ENCODE measurements around the gene CALCOCO2. TPM values are rescaled to one million over a fixed set of nuclear protein-coding genes. Genes with fewer than 3 reads are reported as not detected.

CALCOCO2 gene
- total and polyA plus RNA-seq, 10 of the 15 experiments (the other 5 are each of a cell fraction or from before 2014, with no cell fraction given): 20.2 to 138 (median 53.1) TPM

DNA sequence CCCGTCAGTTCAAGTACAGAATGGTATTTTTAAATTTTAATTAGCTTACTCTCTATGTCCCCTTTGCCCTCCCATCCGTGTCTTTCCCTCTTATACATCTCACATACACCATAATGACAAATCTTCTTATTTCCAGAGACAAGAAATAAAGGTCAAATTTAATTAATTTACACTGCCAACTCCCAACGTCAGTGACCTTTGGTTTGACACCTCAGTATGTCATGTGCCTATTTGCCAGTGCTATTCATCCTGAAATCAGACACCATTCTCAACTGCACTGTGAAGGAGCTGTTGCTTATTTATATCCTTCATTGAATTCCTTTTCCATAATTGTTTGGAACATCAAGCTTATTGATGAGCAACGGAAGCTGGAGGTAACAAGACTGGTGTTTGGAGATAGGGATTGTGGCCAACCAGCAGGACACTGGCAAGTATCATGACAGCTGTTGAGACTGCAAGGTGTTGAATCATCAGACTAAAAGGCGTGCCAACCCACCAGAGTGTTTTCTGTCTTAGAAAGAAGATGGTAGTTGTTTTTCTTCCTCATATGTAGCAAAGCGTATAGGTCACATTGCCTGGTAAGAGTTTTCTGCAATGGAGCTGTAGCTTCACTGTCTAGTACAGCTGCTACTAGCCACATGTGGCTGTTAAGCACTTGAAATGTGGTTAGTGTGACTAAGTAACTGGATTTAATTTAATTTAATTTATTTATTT is 12.5 kb downstream of the CALCOCO2 start (continued):
- TF ChIP-seq, protein P1, sequence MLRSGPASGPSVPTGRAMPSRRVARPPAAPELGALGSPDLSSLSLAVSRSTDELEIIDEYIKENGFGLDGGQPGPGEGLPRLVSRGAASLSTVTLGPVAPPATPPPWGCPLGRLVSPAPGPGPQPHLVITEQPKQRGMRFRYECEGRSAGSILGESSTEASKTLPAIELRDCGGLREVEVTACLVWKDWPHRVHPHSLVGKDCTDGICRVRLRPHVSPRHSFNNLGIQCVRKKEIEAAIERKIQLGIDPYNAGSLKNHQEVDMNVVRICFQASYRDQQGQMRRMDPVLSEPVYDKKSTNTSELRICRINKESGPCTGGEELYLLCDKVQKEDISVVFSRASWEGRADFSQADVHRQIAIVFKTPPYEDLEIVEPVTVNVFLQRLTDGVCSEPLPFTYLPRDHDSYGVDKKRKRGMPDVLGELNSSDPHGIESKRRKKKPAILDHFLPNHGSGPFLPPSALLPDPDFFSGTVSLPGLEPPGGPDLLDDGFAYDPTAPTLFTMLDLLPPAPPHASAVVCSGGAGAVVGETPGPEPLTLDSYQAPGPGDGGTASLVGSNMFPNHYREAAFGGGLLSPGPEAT (IDR thresholded peaks at IDR 0.05; ENCODE audit: low read depth): no peak
- no peak for TF ChIP-seq BACH1 (IDR thresholded peaks at IDR 0.05; ENCODE audit: borderline replicate concordance)
- TF ChIP-seq POLR2AphosphoS2 (IDR thresholded peaks at IDR 0.05; ENCODE audit: low read depth, low read length): no peak
- TF ChIP-seq YY1 (IDR thresholded peaks at IDR 0.05; ENCODE audit: low read depth, low read length): no peak
- TF ChIP-seq STAT1 (conservative IDR thresholded peaks at IDR 0.05): no peak
- TF ChIP-seq, protein P2, sequence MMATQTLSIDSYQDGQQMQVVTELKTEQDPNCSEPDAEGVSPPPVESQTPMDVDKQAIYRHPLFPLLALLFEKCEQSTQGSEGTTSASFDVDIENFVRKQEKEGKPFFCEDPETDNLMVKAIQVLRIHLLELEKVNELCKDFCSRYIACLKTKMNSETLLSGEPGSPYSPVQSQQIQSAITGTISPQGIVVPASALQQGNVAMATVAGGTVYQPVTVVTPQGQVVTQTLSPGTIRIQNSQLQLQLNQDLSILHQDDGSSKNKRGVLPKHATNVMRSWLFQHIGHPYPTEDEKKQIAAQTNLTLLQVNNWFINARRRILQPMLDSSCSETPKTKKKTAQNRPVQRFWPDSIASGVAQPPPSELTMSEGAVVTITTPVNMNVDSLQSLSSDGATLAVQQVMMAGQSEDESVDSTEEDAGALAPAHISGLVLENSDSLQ (IDR thresholded peaks at IDR 0.05): no peak
- TF ChIP-seq IRF4 (IDR thresholded peaks at IDR 0.05; ENCODE audit: low read depth, low read length): no peak
- TF ChIP-seq CHD4 (IDR thresholded peaks at IDR 0.05): no peak
- no peak for TF ChIP-seq RCOR1 (conservative IDR thresholded peaks at IDR 0.05; ENCODE audit: low read depth, low read length)
- TF ChIP-seq RBBP5 (conservative IDR thresholded peaks at IDR 0.05): no peak
